Neural cell (in vitro differentiated cells): Measurements from ENCODE around the gene AK2. TPM values are rescaled to one million over a fixed set of nuclear protein-coding genes. Genes with fewer than 3 reads are reported as not detected.

Experiments
- H2AFZ ChIP-seq: fragments of 200-600, 300-800 bp; sonication (generic), shearing (Covaris generic); 2 replicates; pipeline ENCODE4 v1.6.0; 2014; ENCODE audit warnings: low read depth, mild to moderate bottlenecking, antibody characterized with exemption, low read length, moderate library complexity
- H3F3A ChIP-seq: fragments of 200-600 bp; shearing (Covaris generic); 2 replicates; pipeline ENCODE4 v1.6.1; 2016; ENCODE audit warnings: mild to moderate bottlenecking, moderate library complexity, mixed read lengths, antibody characterized with exemption, low read length; ENCODE audit not compliant: insufficient read depth, poor library complexity, severe bottlenecking
- H3K27ac ChIP-seq: fragments of 200-600, 300-800 bp; sonication (generic), shearing (Covaris generic); 2 replicates; pipeline ENCODE4 v1.5.1; 2014; ENCODE audit warnings: mild to moderate bottlenecking, low read length, moderate library complexity
- H3K27me3 ChIP-seq: fragments of 300-800, 200-600 bp; sonication (generic), shearing (Covaris generic); 2 replicates; pipeline ENCODE4 v1.6.0; 2014; ENCODE audit warnings: mild to moderate bottlenecking, low read depth, low read length, moderate library complexity; ENCODE audit not compliant: insufficient read depth
- H3K36me3 ChIP-seq: fragments of 300-800, 200-600 bp; sonication (generic), shearing (Covaris generic); 2 replicates; pipeline ENCODE4 v1.5.1; 2014; ENCODE audit warnings: mild to moderate bottlenecking, antibody characterized with exemption, low read length, moderate library complexity; ENCODE audit not compliant: insufficient read depth
- H3K4me2 ChIP-seq: fragments of 300-800, 200-600 bp; sonication (generic), shearing (Covaris generic); 2 replicates; pipeline ENCODE4 v1.6.0; 2014; ENCODE audit warnings: mild to moderate bottlenecking, low read length
- H3K4me3 ChIP-seq: fragments of 300-800, 200-600 bp; sonication (generic), shearing (Covaris generic); 2 replicates; pipeline ENCODE4 v1.5.1; 2014; ENCODE audit warnings: mild to moderate bottlenecking, low read length, moderate library complexity
- H3K79me2 ChIP-seq: fragments of 200-600 bp; shearing (Covaris generic); replicated peaks from 2 replicates; pipeline ENCODE4 v1.6.0; 2014; ENCODE audit warnings: mild to moderate bottlenecking, low read length, moderate library complexity; ENCODE audit not compliant: insufficient read depth
- H3K9ac ChIP-seq: fragments of 300-800, 200-600 bp; sonication (generic), shearing (Covaris generic); 2 replicates; pipeline ENCODE4 v1.6.1; 2016; ENCODE audit warnings: mild to moderate bottlenecking, low read length, mixed read lengths
- H3K9me2 ChIP-seq: fragments of 200-600 bp; shearing (Covaris generic); 2 replicates; pipeline ENCODE4 v1.6.1; 2016; ENCODE audit warnings: mild to moderate bottlenecking, low read length, mixed read lengths; ENCODE audit not compliant: insufficient read depth
- H3K9me3 ChIP-seq: fragments of 200-600, 300-800 bp; sonication (generic), shearing (Covaris generic); 2 replicates; pipeline ENCODE4 v1.6.1; 2016; ENCODE audit warnings: mild to moderate bottlenecking, mixed run types, low read length, moderate library complexity, mixed read lengths
- H4K20me1 ChIP-seq: fragments of 200-600 bp; shearing (Covaris generic); 2 replicates; pipeline ENCODE4 v1.6.1; 2016; ENCODE audit warnings: mild to moderate bottlenecking, mixed run types; ENCODE audit not compliant: insufficient read depth
- CTCF ChIP-seq: fragments of 450-650 bp; IDR thresholded peaks from 2 replicates; pipeline ENCODE4 v1.5.1; 2014; ENCODE audit warnings: antibody characterized with exemption, mild to moderate bottlenecking, moderate library complexity; ENCODE audit not compliant: poor library complexity, severe bottlenecking
- EP300 ChIP-seq: fragments of 450-650 bp; conservative IDR thresholded peaks from 2 replicates; pipeline ENCODE4 v1.6.1; 2014; ENCODE audit warnings: antibody characterized with exemption, mild to moderate bottlenecking, moderate library complexity; ENCODE audit not compliant: poor library complexity, severe bottlenecking
- EZH2 ChIP-seq: fragments of 200-600, 300-800 bp; shearing (Covaris generic), sonication (generic); IDR thresholded peaks from 2 replicates; pipeline ENCODE4 v1.6.1; 2014; ENCODE audit warnings: antibody characterized with exemption, low read length, borderline replicate concordance, mild to moderate bottlenecking; ENCODE audit not compliant: insufficient read depth, poor library complexity, severe bottlenecking
- MXI1 ChIP-seq: fragments of 450-650 bp; conservative IDR thresholded peaks from 2 replicates; pipeline ENCODE4 v1.6.1; 2014; ENCODE audit warnings: antibody characterized with exemption, mild to moderate bottlenecking; ENCODE audit not compliant: poor library complexity, severe bottlenecking
- POLR2AphosphoS5 ChIP-seq: IDR thresholded peaks from 2 replicates; pipeline ENCODE4 v1.6.1; 2012
- RAD21 ChIP-seq: fragments of 450-650 bp; conservative IDR thresholded peaks from 2 replicates; pipeline ENCODE4 v1.6.1; 2014; ENCODE audit warnings: antibody characterized with exemption, mild to moderate bottlenecking, moderate library complexity
- REST ChIP-seq: IDR thresholded peaks from 2 replicates; pipeline ENCODE4 v1.6.1; 2012; ENCODE audit warnings: borderline replicate concordance
- SMC3 ChIP-seq: fragments of 450-650 bp; conservative IDR thresholded peaks from 2 replicates; pipeline ENCODE4 v1.6.1; 2014; ENCODE audit warnings: antibody characterized with exemption, mild to moderate bottlenecking, moderate library complexity; ENCODE audit not compliant: poor library complexity
- TAF1 ChIP-seq: IDR thresholded peaks from 2 replicates; pipeline ENCODE4 v1.6.1; 2012; ENCODE audit warnings: low read depth
- polyA plus RNA-seq: library from polyadenylated mRNA; depleted of rRNA; stranded (reverse); fragments of >200 nt; gene quantifications from 2 replicates; pipeline ENCODE4 v1.2.3, GENCODE V29; 2014

AK2 gene
- polyA plus RNA-seq, 1 donor from 2014 or later: 107 TPM

DNA sequence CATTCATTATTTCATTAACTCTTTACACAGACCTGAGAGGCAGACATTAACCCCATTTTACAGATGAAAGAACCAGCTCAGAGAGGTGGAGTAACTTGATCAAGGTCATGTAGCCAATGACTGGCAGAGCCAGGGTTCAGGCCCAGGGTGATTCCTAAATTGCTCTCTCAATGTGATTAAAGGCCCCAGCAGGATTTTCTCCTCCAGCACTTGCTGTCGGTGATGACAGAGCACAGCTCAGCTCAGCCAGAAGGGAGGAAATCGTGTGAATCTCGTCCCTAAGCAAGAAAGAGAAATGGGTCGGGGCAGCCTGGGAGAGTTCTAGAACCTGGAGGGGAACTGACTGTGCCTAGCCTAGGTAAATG is 52.6 kb downstream of the AK2 start:
- Histone ChIP-seq H3F3A (no peaks in the 10 kb centered on the region), H3K36me3 (no peaks in the 10 kb centered on the region), H3K27ac (peak overlapping the region; percentile 69), H3K27me3 (no peaks in the 10 kb centered on the region), H3K9me3 (no peaks in the 10 kb centered on the region), H3K4me2 (peak overlapping the region; percentile 23), H3K9me2 (no peaks in the 10 kb centered on the region), H3K79me2 (no peaks in the 10 kb centered on the region), H4K20me1 (no peaks in the 10 kb centered on the region), H3K9ac (peak overlapping the region; percentile 50), H3K4me3 (peak overlapping the region; percentile 39), H2AFZ (peak overlapping the region; percentile 63)
- TF ChIP-seq REST (no peak), EZH2 (no peak), MXI1 (no peak), POLR2AphosphoS5 (no peak), RAD21 (no peak), EP300 (no peak), SMC3 (no peak), CTCF (no peak), TAF1 (no peak)

GRCh38 chr1:32983020-32983419 is 53.7 kb downstream of the AK2 start:
- TF ChIP-seq EZH2 (no peak), CTCF (no peak), EP300 (no peak), MXI1 (no peak), TAF1 (no peak), SMC3 (no peak), POLR2AphosphoS5 (no peak), REST (no peak), RAD21 (no peak)
- Histone ChIP-seq H3K79me2 (no peaks in the 10 kb centered on the region), H2AFZ (no peak overlapping the region), H3K9me2 (no peaks in the 10 kb centered on the region), H3K27me3 (no peaks in the 10 kb centered on the region), H4K20me1 (no peaks in the 10 kb centered on the region), H3K9me3 (no peaks in the 10 kb centered on the region), H3F3A (no peaks in the 10 kb centered on the region), H3K4me3 (no peak overlapping the region), H3K36me3 (no peaks in the 10 kb centered on the region), H3K9ac (no peak overlapping the region), H3K27ac (no peak overlapping the region), H3K4me2 (no peak overlapping the region)
